ENCODE results near the gene ETS2.

ETS2 gene

GRCh38 chr21:38789275-38789674 is 16.5 kb upstream of the ETS2 start:
- DNase-seq = no peak
- TF ChIP-seq CTCF (IDR thresholded peaks at IDR 0.05) = no peak
- Mint-ChIP-seq H3K27me3 (ENCODE audit: low read depth, poor library complexity) (peaks cover 6% of the 10 kb centered on the region), H3K4me1 (peaks cover 12% of the 10 kb centered on the region), H3K4me3 (no peak overlapping the region), H3K36me3 (ENCODE audit: low read depth) (no peaks in the 10 kb centered on the region), H3K27ac (no peak overlapping the region), H3K9me3 (peaks cover 7% of the 10 kb centered on the region)

GRCh38 chr21:38790059-38790458 is 15.7 kb upstream of the ETS2 start:
- Mint-ChIP-seq H3K9me3 (peaks cover 5% of the 10 kb centered on the region), H3K4me1 (peaks cover 16% of the 10 kb centered on the region), H3K36me3 (ENCODE audit: low read depth) (no peaks in the 10 kb centered on the region), H3K27me3 (ENCODE audit: low read depth, poor library complexity) (peaks cover 6% of the 10 kb centered on the region), H3K27ac (no peak overlapping the region), H3K4me3 (no peak overlapping the region)
- no peak for TF ChIP-seq CTCF (IDR thresholded peaks at IDR 0.05)
- DNase-seq = no peak

GRCh38 chr21:38790961-38791360 is 14.8 kb upstream of the ETS2 start:
- H3K27me3 Mint-ChIP-seq (ENCODE audit: low read depth, poor library complexity) = peaks cover 6% of the 10 kb centered on the region
- no peak overlapping the region for H3K4me3 Mint-ChIP-seq
- H3K9me3 Mint-ChIP-seq = peaks cover 5% of the 10 kb centered on the region
- DNase-seq = no peak
- H3K4me1 Mint-ChIP-seq = peaks cover 23% of the 10 kb centered on the region
- H3K36me3 Mint-ChIP-seq (ENCODE audit: low read depth) = no peaks in the 10 kb centered on the region
- no peak for TF ChIP-seq CTCF (IDR thresholded peaks at IDR 0.05)
- no peak overlapping the region for H3K27ac Mint-ChIP-seq

- Mint-ChIP-seq H3K27me3 (ENCODE audit: low read depth, poor library complexity) (peaks cover 10% of the 10 kb centered on the region), H3K27ac (no peak overlapping the region), H3K36me3 (ENCODE audit: low read depth) (no peaks in the 10 kb centered on the region), H3K4me1 (peaks cover 23% of the 10 kb centered on the region), H3K4me3 (no peak overlapping the region), H3K9me3 (peaks cover 5% of the 10 kb centered on the region)
- no peak for TF ChIP-seq CTCF (IDR thresholded peaks at IDR 0.05)
- DNase-seq = no peak
These were observed 12.9 kb upstream of the ETS2 start for GRCh38 chr21:38792676-38793459.

GRCh38 chr21:38793926-38794713 is 11.6 kb upstream of the ETS2 start:
- Mint-ChIP-seq H3K9me3 (peaks cover 5% of the 10 kb centered on the region), H3K4me3 (no peak overlapping the region), H3K27me3 (ENCODE audit: low read depth, poor library complexity) (peaks cover 10% of the 10 kb centered on the region), H3K4me1 (peaks cover 16% of the 10 kb centered on the region), H3K27ac (no peak overlapping the region), H3K36me3 (ENCODE audit: low read depth) (no peaks in the 10 kb centered on the region)
- no peak for TF ChIP-seq CTCF (IDR thresholded peaks at IDR 0.05)
- no peak for DNase-seq

Measured in nephron progenitor cell (in vitro differentiated cells).